DMS79 treated with DMSO at 0.1 percent for 48 hours (cell line): ENCODE results near the gene HGS.
"Not testable (repeated sequence)": the region's sequence is repeated elsewhere in the genome, so short reads cannot be mapped to it uniquely, and the experiment has no call there.

Experiments used
- DNase-seq: peaks from one replicate; lab custom pipeline; 2025; lab: John Stamatoyannopoulos, UW

Gene HGS

DNA sequence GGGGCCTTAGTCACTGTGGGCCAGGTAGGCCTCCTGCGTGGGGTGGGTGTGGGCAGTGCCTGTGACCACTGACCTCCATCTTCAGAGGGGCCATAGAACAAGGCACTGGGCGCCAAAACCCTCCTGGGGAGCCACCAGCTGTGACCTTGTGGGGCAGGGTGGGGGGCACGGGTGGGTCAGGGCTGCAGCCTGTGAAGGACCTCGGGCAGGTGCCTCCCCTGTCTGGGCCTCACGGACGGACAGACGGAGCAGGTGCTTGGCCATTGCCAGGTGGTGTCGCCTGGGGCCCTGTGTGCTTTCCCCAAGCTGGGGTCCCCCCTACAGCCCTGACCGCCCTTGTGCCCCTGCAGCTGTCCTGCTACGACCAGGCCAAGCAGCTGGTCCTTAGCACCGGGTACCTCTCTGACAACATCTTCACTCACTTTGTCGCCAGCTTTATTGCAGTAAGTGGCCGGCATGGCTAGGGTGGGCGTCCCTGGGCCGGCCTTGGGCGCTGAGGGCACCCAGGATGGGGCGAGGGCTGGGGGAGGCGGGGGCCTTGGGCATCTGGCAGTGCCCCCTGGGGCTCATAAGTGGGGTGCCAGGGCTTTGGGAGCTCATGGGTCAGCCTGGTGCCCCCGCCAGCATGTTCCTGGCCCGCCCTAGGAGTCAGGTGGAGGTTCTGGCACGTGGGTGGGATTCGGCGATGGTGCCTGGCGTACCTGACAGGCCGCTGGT is 33.4 kb downstream of the HGS start:
- DNase-seq, result no peak

DNA sequence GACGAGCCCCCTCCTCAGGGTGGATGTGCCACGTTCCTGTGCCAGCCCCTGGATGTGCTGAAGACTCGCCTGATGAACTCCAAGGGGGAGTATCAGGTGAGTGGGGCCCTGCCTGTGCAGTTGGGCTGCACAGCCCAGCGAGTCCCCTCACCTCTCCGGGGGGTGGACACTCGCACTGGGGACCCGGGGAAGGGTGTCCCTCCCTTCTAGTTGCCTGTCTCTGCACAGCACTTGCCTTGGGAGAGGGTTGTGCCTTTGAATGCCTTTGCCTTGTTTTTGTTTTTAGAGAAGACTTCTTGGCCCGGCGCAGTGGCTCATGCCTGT is 33.9 kb downstream of the HGS start:
- no peak for DNase-seq

DNA sequence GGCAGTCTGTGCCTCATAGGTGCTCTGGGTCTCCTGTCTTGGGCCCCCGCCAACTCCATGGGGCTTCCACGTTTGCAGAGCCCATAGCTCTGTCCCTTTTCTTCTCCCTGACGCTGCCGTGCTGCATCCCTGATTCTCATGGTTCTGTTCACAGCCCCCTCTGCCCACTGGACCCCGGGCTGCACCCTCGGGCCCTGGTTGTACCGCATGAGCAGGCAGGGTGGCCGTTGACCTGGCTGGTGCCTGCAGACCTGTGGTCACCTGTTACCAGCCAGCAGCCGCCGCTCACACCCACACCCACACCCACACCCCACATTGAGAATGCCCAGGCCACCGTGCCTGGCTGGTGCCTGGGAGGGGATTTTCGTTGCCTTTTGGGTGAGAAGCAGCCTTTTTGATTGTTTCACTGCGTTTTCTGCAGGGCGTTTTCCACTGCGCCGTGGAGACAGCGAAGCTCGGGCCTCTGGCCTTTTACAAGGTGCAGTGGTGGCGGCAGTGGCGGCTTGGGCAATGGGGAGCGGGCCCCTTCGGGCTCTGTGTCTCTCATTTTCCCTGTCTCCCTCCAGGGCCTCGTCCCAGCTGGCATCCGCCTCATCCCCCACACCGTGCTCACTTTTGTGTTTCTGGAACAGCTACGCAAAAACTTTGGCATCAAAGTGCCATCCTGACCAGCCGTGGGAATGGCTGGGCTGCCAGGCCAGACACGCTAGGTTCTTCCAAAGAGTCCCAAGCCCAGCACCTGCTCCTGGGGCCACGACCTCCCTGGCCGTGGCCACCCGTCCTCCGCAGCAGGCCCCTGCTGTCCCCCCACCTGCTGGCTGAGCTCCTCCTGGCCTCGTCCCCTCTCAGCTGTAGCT is 35.8 kb downstream of the HGS start:
- no peak for DNase-seq

DNA sequence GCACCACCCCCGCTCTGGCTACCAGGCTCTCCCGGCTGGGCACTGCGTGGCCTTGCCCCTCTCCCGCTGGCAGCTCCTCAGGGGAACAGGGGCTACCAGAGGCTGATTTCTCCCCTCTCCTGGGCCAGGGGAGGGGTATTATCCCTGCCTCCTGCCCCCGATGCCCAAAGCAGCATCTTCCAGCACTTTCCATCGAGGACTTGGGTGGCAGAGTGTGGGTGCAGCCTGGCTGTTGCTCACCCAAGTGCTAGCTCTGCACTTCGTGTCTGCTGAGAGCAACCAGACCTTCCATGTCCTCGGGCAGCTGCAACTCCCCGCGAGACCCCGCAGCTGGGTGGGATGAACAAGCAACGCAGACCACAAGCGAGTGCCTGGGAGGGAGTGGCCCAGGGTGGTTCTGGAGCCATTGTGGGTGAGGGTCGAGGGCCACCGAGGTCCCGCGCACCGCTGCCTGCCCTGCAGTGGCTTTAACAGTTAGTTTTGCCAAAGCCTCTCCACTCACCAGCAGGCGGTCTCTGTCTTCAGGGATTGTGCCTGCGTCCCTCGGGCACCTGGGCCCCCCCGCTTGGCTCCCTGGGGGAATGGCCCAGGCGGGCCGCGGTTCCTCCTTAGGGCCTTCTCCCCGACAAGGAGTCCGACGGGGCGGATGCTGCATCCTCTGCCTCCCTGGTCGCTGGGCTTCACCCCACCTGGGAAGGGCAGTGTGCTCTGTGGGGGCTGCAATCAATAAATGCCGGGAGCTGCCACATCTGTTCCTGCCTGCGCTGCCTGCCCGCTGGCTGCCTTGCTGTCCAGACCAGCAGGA is 36.7 kb downstream of the HGS start:
- DNase-seq, result no peak

DNA sequence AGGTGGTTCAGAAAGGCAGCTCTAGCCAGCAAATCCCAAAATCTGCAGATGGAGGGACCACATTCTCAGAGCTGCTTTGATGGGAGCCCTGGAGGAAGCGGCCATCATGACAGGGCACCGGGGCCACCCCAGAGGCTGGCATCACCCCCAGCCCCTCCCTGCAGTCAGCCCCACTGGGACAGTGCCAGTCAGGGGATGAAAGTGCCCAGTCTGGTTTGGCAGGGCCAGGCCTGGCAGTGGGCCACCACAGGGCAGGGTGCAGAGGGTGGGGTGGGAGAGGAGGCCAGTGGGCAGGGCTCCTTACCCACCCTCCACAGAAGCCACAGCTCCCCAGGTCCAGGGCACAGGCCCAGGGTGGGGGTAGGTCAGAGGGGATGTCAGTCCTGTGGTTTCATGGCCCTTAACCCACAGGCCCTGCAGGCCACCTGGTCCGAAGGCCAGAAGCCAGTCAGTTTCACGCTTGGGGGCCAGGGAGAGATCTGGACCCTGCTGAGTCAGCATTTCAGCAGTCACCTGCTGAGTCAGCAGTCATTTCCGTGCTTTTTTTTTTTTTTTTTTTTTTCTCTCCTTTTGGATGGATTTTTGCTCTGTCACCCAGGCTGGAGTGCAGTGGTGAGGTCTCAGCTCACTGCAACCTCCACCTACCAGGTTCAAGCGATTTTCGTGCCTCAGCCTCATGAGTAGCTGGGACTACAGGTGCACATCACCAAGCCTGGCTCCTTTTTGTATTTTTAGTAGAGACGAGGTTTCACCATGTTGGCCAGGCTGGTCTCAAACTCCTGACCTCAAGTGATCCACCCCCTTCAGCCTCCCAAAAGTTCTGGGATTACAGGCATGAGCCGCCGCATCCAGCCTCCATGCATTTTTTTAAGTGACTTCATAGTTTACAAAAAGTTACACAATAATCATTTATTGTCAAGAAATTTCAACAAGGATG is 38.6 kb downstream of the HGS start:
- peak; percentile 14 for DNase-seq

DNA sequence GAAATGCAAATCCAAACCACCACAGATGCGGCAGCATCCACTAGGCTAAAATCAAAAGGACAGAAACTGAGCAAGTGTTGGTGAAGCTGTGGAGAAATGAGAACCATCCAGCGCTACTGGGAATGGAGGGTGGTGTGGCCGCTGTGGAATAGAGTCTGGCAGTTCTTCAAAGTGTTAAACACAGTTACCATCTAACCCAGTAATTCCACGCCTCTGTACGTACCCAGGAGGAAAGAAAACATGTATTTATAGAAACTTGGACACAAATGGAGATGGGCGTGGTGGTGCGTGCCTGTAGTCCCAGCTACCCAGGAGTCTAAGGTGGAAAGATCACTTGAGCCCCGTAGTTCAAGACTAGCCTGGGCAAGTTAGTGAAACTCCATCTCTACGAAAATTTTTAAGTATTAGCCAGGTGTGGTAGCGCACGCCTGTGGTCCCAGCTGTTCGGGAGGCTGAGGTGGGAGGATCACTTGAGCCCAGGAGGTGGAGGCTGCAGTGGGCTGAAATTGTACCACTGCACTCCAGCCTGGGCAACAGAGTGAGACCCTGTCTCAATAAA is 39.9 kb downstream of the HGS start:
- no peak for DNase-seq

DNA sequence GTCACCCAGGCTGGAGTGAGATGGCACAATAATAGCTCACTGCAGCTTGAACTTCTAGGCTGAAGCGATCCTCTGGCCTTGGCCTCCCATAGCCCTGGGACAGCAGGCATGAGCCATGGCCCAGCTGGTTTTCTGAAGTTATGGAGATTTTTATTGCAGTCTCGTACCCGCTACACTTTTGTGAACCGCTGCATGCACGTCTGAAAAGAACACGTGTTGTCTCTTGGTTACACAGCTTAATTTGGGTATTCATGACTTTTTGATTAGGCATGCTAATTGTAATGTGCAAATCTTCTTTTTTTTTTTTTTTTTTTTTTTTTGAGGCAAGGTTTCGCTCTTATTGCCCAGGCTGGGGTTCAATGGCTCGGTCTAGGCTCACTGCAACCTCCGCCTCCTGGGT is 41.6 kb downstream of the HGS start:
- no peak for DNase-seq

DNA sequence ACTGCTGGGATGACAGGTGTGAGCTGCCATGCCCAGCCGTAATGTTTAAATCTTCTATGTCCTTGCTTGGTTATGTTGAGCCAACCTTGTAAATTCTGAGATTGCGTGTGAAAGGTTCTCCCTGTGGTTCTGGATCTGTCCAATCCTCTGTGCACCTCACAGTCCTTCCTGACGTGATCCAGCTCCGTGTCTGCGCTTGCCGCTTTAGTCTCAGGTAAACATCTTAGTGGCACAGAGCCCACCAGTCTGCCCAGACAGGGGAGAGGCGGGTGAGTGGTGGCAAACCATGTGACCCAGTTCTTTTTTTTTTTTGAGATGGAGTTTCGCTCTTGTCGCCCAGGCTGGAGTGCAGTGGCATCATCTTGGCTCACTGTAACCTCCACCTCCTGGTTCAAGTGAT is 42.2 kb downstream of the HGS start:
- DNase-seq, result no peak

DNA sequence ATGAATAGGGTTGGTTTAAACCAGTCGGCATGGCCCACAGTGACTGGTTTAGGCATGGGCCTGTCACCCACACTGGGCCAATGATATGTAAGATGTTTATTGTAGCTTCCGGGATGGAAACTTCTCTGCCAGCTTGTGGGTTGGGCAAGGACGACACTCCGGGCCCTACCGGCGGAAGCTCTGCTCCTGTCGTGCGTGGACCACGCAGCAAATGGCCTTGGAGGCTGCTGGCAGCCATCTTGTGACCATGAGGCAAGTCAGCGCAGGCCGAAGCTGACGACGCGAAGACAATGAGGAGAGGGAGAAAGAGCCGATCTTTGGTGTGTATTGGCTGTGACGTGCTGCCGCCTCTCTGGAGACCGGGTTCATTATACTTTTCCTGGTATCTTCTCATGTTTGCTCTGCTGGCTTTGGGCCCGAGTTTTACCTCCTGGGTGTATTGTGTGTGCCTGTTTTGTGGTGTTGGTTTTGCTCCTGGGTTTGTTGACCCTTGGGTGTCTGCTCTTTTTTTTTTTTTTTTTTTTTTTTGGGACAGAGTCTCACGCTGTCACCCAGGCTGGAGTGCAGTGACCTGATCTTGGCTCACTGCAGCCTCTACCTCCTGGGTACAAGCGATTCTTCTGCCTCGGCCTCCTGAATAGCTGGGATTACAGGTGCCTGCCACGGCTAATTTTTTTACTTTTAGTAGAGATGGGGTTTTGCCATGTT is 43.7 kb downstream of the HGS start:
- DNase-seq, result no peak

DNA sequence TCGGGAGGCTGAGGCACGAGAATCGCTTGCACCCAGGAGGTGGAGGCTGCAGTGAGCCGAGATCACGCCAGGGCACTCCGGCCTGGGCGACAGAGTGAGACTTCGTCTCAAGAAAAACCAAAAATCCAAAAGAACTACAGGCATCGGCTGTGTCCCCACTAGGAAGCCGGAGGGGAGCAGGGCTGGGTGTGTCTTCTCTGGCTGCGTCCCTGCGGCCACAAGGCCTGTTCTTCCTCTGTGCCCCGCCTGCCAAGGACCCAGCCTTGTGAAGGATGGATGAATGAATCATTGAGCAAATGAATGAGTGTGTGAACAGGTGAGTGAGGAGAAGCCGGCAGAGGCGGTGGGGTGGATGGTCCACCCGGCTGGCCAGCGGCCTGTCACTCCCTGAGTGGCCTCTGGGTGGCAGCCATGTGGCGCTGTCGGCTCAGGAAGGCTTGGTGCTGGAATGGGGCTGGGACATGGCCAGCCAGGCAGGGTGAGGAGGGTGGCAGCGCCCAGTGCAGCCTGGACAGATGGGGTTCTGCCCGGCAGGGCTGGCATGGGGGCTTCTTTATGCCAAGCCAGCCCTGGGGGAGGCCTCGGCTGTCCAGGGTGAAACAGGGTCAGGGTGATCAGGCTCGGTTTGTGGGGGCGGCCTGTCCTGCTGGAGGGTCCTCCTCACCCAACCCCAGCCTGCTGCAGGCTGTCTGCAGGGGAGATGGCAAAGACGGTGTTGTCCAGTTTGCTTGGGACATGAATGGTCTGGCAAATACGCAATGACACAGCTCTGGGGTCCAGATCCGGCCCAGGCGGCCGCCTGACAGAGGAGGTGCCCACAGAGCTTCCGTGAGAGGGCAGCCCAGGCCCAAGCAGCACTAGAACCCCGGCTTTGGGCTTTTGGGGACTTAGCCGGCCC is 49.9 kb downstream of the HGS start:
- DNase-seq, result peak; percentile 18

DNA sequence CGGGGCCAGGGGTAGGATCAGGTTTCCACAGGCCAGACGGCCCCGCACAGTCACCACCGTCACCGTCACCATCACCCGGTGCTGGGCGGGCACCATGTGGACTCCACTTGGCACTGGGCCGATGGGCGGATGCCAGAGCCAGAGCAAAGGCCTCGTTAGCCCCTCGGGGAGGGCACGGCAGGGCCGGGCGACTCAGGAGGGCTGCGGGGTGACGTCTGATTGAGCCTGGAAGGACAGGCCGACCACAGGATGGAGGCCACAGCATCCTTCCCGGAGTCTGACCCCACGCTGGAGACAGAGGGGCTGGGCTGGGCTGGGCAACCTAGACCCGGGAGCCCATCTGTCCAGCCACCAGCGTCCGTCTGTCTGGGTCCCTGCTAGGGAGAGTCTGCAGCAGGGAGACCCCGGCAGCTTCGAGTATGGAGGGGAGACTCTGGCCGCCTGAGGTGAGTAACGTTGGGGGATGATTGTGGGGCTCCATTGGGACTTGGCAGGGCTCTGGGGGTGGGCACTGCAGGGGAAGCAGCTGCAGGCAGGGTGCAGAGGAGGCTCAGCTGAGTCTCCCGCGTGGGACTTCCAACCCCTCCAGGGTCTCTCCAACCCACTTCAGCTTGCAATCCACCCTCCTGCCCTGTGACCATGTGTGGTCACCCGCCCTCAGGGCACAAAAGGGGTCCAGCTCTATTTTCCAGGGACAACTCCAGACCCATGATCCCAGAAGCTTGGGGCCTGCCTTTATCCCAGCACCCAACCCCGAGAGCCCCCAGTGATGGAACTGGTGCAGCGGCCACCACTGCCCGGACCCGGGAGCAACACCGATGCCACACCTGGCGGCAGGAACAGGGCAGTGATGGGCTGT is 50.8 kb downstream of the HGS start:
- no peak for DNase-seq

DNA sequence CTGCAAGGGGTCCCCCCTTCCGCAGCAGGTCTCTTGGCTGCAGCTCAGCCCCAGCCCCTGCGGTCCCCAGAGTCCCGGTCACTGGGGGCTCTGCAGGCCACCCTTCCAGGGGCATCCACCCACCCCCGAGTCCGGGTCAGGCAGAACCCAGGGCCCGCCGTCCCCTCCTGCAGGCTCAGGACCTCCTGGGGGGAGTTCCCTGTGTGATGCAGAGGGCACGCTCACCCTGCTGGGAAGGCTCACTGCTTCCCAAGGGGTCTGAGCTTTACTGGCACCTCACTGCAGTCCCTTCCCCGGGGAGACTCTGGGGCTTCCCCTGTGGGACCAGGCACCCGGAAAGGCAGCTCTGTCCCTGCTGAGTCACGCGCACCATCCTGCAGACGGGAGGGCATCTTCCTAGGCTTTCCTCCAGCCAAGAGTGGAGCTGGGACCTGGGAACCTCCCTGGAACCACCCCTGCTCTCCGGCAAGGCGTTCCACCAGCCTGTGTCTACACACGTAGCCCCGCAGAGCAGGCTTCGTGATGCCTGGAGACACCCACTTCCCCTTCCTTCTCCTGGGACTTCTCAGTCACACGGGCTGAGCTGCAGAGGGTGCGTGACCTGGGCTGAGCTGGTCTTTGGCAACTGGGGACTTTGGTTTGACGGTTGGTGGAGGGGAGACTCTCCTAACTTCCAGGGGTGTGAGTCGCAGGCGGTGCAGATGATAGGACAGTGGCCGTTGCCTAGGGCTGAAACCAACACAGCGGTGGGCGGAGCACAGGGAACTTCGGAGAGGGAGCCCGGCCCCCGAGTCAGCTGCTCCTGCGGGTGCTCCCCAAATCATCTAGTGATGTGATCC is 51.7 kb downstream of the HGS start:
- DNase-seq, result peak; percentile 19

DNA sequence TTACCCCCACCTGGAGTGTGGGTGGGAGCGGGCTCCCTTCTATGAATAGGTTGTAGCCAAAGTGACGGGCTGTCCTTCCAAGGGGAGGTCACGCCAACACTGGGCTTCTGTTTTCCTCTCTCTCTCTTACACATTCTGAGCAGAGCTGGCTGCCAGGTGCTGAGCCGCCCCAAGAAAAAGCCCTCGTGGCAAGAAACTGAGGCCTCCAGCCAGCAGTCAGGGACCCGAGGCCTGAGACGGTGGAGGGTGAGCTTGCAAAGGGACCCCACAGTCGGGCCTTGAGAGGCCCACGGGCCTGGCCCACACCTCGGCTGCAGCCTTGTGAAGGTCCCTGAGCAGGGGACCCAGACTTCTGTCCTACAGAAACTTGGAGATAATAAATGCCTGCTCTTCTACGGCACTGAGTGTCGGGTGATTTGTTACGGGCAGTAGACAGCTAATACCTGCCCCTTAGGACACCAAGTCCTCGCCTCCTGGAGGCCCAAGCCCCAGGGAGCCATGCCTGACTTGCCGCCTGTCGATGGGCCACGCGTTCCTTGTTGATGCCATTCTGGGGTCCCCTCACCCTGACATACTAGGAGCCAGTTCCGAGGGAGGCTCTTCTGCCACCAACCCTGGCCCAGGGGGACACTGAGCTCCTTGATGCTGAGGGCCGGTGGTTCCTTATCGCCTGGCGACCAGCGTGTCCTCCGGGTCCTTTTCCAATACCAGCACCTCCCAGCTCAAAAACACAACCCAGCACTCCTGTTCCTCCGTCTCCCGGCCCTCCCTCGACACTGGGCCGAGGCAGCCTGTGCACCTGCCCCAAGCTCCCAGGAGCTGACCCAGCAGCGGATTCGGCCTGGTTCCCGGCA is 54.4 kb downstream of the HGS start:
- DNase-seq, result no peak

DNA sequence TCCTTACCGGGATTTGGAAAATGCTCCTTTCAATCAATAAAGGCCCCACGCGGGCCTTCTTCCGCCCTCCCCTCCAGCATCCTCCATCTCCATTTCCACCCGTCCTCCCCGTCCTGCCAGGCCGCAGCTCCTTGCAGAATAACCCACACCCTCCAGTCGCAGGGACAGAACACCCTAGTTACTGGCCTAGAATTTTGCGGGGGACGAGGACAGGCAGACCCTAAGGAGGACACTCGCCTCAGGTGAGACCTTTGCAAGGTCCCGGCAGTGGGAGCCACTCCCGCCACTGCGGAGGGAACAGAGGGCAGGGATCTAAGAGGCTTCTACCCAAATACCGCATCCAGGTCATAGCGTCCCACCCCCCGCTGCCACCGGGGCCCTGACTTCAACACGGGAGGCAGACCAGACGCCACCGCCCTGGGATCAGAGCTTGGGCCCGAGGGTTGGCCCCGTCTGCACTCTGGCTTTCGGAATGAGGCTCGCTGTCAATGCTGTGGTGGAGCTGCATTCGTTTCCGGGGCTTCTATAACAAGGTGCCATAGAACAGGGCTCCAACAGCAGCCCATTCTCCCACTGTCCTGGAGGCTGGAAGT is 55.1 kb downstream of the HGS start:
- DNase-seq, result no peak

DNA sequence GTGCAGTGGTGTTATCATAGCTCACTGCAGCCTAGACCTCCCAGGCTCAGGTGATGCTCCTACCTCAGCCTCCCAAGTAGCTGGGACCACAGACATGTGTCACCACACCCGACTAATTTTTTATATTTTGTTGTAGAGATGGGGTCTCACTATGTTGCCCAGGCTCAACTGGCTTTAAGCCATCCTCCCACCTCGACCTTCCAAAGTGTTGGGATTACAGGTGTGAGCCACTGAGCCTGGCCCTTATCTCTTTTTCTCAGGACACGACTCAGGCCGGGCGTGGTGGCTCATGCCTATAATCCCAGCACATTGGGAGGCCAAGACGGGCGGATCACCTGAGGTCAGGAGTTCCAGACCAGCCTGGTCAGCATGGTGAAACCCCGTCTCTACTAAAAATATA is 55.8 kb downstream of the HGS start:
- not testable (repeated sequence) for DNase-seq

DNA sequence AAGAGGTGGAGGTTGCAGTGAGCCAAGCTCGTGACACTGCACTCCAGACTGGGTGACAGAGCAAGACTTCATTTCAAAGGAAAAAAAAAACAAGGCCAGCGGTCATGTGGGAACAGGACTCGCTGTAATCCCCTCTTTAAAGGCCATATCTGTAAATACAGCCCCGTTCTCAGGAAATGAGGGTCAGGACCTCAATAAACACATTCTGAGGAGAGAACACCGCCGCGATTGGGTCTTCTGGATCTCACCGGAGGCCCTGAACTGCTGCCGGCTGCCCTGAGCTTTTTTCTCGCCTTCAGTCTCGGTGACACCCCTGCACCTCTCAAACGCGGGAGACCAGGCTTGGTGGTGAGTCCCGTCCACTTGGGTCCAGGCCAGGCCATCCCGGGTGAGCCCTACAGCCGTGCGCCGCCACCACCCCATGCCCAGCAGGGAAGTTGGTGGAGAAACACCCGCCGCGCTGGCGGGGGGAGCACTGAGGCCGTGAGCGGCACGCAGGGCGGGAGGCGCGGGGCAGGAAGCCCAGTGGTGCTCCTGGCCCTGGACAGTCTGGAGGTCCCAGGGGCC is 56.7 kb downstream of the HGS start:
- no peak for DNase-seq
